ENCODE results near the gene POLE4.

The POLE4 gene

DNA sequence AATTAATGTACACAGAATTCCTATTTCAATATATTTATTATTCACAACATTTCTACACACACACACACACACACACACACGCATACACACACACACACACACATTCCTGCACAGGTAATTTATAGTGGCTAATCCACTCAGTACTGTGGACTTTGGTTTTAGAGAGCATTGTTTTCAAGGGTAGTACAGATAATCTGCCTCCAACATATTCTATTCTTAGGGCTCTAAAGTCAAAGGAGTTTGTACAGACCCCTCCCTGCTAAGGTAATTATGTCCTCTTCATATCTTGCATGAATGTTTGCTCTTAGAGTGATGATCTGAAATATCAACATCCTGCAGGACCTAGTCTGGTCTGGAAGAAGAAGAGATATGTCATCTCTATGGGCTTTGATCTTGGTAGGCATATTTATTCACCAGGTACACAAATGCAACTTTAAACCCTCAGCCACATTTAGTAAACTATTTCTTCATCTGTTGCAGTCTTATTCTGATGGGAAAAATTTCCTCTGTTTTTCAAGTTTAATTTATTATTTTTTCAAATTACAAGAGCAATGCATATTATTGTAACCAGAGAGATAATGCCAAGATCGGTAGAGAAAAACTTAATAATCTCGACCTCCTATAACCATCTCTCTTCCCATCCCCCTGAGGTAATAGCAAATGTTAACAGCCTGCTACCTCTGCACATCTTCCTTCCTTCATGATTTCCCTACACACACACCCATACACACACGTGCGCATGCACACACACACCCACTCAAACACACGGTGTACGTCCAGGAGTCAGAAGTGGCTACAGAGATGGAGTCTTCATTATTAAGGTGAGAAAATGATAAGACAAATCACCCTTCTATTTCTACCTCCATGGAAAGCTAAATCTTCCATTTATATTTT is 18.3 kb upstream of the POLE4 start:
- DNase-seq (ENCODE audit: low spot score), result no peak

DNA sequence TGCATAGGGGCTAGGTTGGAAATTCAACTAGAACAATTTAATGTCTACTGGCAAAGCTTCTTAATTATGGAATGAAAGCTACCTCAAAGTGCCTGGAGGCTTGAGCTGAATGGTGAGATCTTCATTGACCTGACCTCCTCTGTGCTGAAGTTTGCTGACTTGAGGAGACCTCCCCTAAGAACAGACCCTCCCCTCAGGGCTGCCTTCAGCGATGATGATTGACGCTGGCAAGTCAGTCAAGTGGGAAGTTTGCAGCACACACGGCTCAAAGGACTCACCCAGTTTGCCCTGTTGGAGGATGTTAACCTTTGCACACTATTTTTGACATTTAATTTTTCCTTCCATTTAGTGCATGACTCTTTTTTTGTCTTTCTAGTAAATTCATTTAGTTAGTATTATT is 17.2 kb upstream of the POLE4 start:
- no peak for DNase-seq (ENCODE audit: low spot score)

DNA sequence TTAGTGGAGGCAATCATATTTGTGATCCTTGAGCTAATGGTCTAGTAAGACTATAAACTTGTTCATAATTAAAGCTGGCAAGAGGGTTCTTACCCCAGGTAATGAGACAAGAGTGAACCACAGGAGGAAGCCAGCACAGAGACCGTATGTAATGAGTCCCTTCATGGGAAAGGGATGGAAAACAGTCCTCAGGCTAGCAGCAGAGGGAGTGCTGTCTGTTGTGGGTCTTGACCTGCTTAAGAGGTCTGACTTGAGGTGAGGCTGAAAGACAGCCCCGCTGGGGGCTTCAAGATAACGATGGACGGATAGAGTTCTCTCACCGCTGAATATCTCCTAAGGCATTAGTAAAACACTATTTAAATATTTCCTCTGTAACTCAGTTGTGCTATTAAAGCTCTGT is 16.2 kb upstream of the POLE4 start:
- no peak for DNase-seq (ENCODE audit: low spot score)

DNA sequence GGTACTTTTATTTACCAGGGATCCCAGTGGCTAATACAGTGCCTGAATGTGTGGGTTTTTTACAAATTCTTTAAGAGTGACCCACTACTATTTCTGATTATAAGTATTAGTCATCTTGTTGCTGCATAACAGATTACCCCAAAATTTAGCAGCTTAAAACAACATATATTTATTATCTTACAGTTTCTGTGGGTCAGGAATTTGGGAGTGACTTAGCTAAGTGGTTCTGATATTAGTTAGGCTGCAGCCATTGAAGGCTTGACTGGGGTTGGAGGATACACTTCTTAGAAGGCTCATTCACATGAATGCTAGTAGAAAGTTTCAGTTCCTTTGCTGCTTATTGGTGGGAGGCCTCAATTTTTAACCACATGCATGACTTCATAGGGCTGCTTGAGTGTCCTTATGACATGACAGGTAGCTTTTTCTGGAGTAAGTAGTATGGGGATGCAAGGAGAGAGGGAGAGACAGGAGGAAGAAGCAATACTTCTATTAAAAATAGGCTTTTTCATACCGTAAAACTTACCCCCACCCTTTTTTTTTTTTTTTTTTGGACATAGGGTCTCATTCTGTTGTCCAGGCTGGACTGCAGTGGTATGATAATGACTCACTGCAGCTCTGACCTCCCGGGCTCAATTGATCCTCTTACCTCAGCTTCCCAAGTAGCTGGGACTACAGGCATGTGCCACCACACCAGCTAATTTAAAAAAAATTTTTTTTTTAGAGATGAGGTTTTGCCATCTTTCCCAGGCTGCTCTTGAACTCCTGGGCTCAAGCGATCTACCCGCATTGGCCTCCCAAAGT is 13.3 kb upstream of the POLE4 start:
- no peak for DNase-seq (ENCODE audit: low spot score)

DNA sequence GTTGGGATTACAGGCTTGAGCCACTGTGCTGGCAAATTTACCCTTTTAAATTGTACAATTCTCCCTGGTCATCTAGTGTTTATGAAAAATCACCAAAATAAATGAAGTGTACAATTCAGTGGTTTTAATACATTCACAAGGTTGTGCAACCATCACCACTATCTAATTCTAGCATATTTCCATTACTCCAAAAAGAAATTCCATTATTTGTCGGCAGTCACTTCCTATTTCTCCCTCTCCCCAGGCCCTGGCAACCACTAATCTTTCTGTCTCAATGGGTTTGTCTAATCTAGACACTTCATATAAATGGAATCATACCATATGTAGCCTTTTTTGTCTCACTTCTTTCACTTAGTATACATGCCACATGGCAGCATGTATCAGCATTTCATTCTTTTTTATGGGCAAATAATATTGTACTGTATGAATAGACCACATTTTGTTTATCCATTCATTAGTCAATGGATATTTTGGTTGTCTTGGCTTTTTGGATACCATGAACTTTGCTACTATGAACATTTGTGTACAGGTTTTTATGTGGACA is 12.6 kb upstream of the POLE4 start:
- DNase-seq (ENCODE audit: low spot score), result no peak

- no peak for DNase-seq (ENCODE audit: low spot score)
Observed at GRCh38 chr2:74947703-74948102, 10.7 kb upstream of the POLE4 start.

DNA sequence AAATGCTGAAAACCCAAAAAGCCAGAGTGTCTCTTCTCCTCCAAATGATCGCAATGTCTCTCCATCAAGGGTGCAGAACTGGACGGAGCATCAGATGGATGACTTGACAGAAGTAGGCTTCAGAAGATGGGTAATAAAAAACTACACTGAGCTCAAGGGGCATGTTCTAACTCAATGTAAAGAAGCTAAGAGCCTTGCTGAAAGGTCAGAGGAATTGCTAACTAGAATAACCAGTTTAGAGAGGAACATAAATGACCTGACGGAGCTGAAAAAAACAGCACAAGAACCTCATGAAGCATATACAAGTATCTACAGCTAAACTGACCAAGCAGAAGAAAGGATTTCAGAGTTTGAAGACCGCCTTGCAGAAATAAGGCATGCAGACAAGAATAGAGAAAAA is 9.7 kb upstream of the POLE4 start:
- DNase-seq (ENCODE audit: low spot score), result no peak

- no peak for DNase-seq (ENCODE audit: low spot score)
Observed at GRCh38 chr2:74951211-74951754, 7.2 kb upstream of the POLE4 start.

GRCh38 chr2:74952575-74952974 is 5.9 kb upstream of the POLE4 start:
- no peak for DNase-seq (ENCODE audit: low spot score)

DNA sequence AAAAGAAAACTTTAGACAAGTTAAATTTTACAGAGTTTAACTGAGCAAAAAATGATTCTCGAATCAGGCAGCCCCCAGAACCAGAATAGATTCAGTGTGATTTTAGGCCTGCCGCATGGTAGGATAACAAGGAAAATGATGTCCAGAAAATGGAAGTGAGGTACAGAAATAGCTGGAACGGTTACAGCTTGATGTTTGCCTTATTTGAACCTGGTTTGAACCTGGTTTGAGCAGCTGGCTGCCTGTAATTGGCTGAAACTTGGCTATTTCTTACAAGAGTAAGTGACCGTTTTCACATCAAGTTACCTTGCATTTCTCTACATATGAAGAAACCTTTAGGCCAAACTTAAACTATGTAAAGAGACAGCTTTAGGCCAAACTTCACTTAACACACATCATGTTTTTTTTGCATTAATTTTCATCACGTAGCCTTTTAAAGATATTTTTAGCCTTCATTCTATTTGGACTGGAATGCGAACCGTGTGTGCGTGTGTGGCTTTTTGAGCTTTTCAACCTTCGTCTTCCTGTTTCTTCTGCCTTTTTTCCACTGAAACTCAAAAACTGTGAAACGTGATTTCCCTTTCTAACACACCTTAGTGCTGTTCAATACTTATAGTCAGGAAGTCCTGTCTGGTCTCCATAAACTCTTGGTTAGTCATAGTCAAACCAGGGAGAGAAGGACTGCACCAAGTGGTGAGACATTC is 4.5 kb upstream of the POLE4 start:
- DNase-seq (ENCODE audit: low spot score), result no peak

DNA sequence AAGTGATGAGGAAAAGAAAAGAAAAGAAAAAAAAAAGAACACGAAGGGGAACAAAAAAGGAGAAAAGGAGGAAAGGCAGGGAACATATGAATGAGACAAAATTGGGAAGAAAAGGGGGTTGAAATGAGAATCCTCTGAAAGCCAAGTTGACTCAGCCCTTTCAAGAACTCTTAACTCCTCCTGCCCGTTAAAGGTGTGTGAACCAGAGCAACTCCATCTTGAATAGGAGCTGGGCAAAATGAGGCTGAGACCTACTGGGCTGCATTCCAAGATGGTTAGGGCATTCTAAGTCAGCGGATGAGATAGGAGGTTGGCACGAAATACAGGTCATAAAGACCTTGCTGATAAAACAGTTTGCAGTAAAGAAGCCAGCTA is 4.0 kb upstream of the POLE4 start:
- no peak for DNase-seq (ENCODE audit: low spot score)

- no peak for DNase-seq (ENCODE audit: low spot score)
Observed at GRCh38 chr2:74957886-74958273, 563 bp upstream of the POLE4 start.

DNA sequence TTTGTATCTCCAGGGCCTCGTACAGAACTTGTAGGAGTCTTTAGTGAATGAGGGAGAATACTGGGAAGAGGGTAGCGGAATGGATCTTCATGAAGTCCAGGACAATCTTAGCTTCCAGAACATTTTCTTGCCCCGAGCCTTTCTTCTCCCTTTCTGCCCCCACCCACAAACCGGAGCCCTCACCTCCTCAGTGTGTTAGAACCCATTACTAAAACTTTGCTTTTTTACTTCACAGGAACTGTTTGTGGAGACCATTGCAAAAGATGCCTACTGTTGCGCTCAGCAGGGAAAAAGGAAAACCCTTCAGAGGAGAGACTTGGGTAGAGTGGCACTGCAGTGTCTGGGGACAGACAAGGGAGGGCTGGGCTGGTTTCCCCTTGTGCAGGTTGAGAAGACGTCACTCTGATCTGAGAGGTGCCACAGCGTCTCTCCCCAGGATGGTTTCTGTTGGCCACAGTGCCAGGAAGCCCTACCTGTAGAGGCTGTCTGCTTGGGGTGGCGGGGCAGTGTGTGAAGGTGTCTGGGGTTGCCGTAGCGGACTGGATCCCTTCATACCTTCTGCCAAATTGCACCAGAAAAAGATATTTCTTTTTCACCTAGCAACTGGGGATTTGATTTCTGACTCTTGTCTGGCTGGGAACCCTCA is 786 bp downstream of the POLE4 start:
- no peak for DNase-seq (ENCODE audit: low spot score)

DNA sequence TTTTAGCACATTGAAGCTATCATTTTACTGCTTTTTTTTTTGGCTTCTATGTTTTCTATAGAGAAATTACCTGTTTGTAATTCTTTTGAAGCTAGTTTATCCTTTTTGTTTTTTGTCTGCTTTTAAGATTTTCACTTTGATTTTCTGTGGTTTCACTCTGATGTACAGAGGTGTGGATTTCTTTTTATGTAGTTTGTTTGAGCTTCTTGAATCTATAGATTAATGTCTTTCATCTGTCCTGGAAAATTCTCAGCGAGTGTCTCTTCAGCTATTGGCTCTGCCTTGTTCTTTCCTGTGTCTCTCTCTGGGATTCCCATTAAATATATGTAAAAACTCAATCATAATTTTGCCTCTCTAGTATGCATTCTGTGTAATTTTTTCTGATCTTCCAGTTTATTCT is 8.4 kb downstream of the POLE4 start:
- DNase-seq (ENCODE audit: low spot score), result no peak

DNA sequence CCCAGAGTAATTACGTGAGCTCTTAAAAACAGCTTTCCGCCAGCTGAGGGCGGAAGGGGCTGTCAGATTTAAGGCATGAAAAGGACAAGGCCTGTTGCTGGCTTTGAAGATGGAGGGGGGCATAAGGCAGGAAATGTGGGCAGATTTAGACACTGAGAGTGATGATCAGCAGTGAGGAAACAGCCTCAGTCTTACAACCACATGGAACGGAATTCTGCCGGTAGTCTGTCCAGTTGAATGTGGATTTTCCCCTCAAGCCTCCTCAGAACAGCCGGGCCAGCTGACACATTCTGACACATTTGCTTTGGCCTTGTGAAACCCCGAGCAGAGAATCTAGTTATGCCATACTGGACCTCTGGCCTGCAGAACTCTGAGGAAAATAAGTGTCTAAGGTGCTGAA is 16.6 kb downstream of the POLE4 start:
- DNase-seq (ENCODE audit: low spot score), result no peak

GRCh38 chr2:74979844-74980243 is 21.4 kb downstream of the POLE4 start:
- DNase-seq (ENCODE audit: low spot score), result no peak

DNA sequence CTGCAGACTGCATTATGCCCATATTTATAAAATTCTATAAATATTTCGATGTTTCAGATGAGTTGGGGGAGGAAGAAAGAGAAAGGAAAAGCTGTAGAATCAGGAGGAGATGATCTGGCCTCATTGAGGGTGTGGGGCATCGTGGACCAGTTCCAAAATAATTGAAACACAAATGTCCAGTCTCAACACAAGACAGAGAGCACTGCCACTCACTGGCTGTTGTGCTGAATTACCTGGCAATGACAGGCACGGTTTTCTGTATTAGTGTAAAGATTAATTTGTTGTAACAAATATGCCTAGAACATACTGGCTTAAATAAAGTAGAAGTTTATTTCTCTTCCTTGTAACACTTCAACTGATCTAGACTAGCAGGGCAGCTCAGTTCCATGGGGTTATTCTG is 24.1 kb downstream of the POLE4 start:
- DNase-seq (ENCODE audit: low spot score), result no peak

DNA sequence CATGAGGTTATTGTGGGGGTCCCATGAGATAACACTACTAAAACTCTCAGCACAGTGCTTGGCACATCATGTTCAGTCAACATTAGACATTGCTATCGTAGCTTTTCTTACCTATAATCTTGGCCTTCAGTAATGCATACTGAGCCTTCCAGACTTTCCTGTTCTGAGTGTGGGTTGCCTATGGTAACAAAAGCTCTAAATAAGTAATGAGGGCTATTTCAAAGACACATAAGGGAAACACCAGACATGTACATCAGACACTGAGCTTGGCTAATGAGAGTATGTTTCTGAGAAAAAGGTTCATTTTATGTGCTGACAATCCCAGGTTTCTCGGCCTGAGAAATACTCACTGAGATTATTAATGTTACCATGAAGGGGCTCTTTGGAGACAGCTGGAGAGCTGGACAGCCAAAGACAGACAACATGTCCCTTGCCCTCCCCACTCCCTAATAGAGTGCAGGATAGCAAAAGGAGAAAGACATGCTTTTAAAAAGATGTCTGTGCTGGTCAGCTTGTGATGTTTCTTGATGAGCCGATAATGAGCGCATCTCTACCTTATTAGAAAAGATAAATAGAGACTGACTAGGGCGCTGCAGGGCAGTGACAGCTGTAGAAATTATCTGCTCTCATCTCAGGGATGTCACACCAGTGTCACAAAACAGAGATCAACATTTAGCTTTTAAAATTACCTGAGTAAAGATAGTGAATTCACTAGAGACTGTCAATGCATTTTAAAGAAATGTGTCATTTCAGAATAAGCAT is 25.4 kb downstream of the POLE4 start:
- no peak for DNase-seq (ENCODE audit: low spot score)

DNA sequence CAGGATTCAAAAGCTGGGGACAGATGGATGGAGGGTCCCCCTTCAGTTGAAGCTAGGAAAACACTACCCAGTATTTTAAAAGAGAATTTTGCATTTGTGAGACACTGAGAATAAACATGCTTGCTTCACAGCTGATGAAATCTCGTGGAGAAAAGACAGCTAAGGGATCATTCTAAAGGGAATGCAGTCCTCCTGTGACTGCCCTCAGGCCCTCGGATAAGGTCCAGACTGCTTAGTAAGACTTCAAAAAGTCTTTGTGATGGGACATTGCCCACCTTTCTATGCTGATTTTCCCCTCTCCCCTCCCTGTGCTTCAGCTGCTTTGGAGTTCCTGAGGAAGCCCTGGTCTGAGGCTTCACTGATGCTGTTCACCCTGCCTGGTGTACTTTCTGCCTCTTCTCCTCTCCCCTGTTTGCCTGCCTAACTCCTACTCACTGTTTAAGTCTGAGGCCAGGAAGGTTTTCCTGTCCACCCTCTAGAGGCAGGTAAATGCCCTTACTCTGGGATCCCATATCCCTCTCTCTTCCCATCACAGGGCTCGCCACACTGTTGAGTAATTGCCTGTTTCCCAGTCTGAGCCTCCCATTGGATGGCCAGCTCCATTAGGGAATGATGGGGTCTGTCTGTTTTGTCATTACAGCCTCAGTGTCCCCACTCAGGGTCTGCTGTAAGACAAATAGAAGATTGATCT is 26.6 kb downstream of the POLE4 start:
- DNase-seq (ENCODE audit: low spot score), result no peak

DNA sequence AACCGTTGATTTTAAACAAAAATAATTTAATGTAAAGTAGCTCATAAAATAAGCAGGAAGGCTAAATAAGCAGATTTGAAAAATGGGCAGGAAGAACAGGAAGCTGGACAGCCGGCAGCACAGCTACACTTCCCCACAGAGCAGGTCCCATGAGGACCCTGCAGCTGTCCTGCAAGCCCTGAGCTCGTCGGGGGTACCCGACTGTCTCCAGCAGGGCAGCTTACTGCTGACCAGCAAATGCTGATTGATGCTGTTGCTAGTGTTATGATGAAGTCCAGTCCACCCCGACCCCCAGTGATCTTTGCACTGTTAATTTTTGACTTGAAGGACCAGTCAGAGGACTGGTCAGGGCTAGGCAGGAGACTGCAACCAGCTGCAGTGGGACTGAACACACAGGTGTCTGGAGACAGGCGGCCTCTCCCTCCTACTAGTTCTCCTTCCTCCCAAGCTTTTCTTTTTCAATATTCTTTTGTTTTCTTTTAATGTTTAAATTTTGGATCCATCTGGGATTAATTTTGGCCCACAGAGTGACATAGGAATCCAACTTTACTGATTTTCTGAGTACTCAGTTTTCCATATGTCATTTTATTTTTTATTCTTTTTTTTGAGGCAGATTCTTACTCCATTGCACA is 27.7 kb downstream of the POLE4 start:
- DNase-seq (ENCODE audit: low spot score), result no peak
